Measurements from ENCODE around the gene DEFB129.
A peak's percentile ranks its signal among the peaks of the same experiment; 100 is the strongest.
"Not testable (repeated sequence)": the region's sequence is repeated elsewhere in the genome, so short reads cannot be mapped to it uniquely, and the experiment has no call there.

DEFB129 gene

GRCh38 chr20:252801-253200 is 25.7 kb downstream of the DEFB129 start:
- no peak overlapping the region for H3K4me3 ChIP-seq (ENCODE audit: low read depth, low read length)

- not testable (repeated sequence) for H3K4me3 ChIP-seq (ENCODE audit: low read depth, low read length)
Measured at GRCh38 chr20:253447-253846, 26.4 kb downstream of the DEFB129 start.

- no peak within 1 kb of the TSS for H3K4me3 ChIP-seq (ENCODE audit: low read depth, low read length)
Measured at GRCh38 chr20:257419-257818, 30.4 kb downstream of the DEFB129 start, which contains the start of gene DEFB132. TSS of gene DEFB132 (plus strand) at chr20:257724. CDS start at chr20:257779, 55 bp downstream.

GRCh38 chr20:258269-258858 is 31.3 kb downstream of the DEFB129 start:
- no peak overlapping the region for H3K4me3 ChIP-seq (ENCODE audit: low read depth, low read length)

GRCh38 chr20:258963-259362 is 31.9 kb downstream of the DEFB129 start:
- no peak overlapping the region for H3K4me3 ChIP-seq (ENCODE audit: low read depth, low read length)

- H3K4me3 ChIP-seq (ENCODE audit: low read depth, low read length): no peak overlapping the region
Measured at GRCh38 chr20:259981-260380, 32.9 kb downstream of the DEFB129 start.

- no peak overlapping the region for H3K4me3 ChIP-seq (ENCODE audit: low read depth, low read length)
Measured at GRCh38 chr20:263701-264100, 36.6 kb downstream of the DEFB129 start.

GRCh38 chr20:266596-267562 is 39.8 kb downstream of the DEFB129 start:
- H3K4me3 ChIP-seq (ENCODE audit: low read depth, low read length): peak overlapping the region; percentile 27

GRCh38 chr20:270517-270916 is 43.5 kb downstream of the DEFB129 start:
- H3K4me3 ChIP-seq (ENCODE audit: low read depth, low read length): no peak overlapping the region

- H3K4me3 ChIP-seq (ENCODE audit: low read depth, low read length): no peak overlapping the region
Measured at GRCh38 chr20:271069-271468, 44.0 kb downstream of the DEFB129 start.

- no peak overlapping the region for H3K4me3 ChIP-seq (ENCODE audit: low read depth, low read length)
Measured at GRCh38 chr20:271528-271927, 44.5 kb downstream of the DEFB129 start.

- no peak overlapping the region for H3K4me3 ChIP-seq (ENCODE audit: low read depth, low read length)
Measured at GRCh38 chr20:272718-273117, 45.7 kb downstream of the DEFB129 start.

- H3K4me3 ChIP-seq (ENCODE audit: low read depth, low read length): no peak overlapping the region
Measured at GRCh38 chr20:273884-274283, 46.8 kb downstream of the DEFB129 start.

- no peak overlapping the region for H3K4me3 ChIP-seq (ENCODE audit: low read depth, low read length)
Measured at GRCh38 chr20:275791-276190, 48.7 kb downstream of the DEFB129 start.

- no peak overlapping the region for H3K4me3 ChIP-seq (ENCODE audit: low read depth, low read length)
Measured at GRCh38 chr20:276620-277495, 49.8 kb downstream of the DEFB129 start.

- H3K4me3 ChIP-seq (ENCODE audit: low read depth, low read length): no peak overlapping the region
Measured at GRCh38 chr20:277496-277781, 50.4 kb downstream of the DEFB129 start.

- peak overlapping the region; percentile 13 for H3K4me3 ChIP-seq (ENCODE audit: low read depth, low read length)
Measured at GRCh38 chr20:278181-278580, 51.1 kb downstream of the DEFB129 start.

GRCh38 chr20:278607-279571 is 51.8 kb downstream of the DEFB129 start:
- H3K4me3 ChIP-seq (ENCODE audit: low read depth, low read length): peak overlapping the region; percentile 13

Measured in iPS-11a (cell line).